GM18907 (cell line): Measurements from ENCODE around the gene HHATL.

Source experiments
- ATAC-seq: cut with Tn5 transposase; IDR thresholded peaks from one replicate; pipeline ENCODE4 v1.9.1; 2021; ENCODE audit warnings: mild to moderate bottlenecking, moderate library complexity; ENCODE audit not compliant: unreplicated experiment

Gene HHATL, protein sequence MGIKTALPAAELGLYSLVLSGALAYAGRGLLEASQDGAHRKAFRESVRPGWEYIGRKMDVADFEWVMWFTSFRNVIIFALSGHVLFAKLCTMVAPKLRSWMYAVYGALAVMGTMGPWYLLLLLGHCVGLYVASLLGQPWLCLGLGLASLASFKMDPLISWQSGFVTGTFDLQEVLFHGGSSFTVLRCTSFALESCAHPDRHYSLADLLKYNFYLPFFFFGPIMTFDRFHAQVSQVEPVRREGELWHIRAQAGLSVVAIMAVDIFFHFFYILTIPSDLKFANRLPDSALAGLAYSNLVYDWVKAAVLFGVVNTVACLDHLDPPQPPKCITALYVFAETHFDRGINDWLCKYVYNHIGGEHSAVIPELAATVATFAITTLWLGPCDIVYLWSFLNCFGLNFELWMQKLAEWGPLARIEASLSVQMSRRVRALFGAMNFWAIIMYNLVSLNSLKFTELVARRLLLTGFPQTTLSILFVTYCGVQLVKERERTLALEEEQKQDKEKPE

DNA sequence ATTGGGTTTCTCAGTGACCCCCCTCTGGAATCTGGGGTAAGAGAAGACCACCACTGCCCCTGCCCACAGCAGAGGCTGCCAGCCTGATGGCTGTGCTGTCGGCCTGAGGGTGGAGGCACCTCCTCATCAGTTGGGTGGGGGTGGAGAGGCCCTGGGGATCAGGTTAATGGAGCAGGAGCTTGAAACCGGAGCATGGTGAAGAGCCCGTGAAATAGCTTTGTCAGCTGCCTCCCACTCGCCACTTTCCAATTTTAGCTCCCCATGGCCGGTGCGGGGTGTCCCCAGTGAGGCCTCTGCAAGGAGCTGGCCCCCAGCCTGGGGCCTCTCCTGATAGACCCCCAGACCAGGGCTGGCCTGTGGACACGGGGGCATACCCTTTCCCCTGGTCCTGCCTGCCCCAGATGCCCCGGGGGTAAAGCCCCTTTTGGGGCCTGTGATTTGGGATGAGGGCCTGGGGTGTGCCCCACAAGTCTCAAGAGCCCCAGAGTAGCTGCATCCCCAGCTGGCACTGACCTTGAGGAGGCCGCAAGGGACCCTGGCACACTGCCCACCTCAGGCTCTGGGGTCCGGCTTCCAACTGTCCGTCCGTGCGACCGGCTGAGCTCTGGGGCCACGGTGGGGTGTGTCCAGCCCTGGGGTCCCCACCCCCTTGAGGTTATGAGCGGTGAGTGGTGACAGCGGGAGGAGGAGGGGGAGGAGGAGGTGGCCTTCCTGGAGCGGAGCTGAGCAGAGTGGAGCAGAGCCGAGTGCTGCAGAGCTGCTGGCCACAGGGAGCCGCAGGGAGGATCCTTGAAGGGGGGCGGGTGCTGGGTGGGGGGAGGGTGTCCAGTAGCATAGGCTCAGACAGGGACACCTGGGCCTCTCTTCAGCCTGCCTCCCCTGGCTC, at the start of gene HHATL:
TSS of gene HHATL (minus strand) at position 733 of the 886 bp plus-strand sequence. CDS start 1,972 bp downstream, outside the sequence.
- ATAC-seq: no peak

DNA sequence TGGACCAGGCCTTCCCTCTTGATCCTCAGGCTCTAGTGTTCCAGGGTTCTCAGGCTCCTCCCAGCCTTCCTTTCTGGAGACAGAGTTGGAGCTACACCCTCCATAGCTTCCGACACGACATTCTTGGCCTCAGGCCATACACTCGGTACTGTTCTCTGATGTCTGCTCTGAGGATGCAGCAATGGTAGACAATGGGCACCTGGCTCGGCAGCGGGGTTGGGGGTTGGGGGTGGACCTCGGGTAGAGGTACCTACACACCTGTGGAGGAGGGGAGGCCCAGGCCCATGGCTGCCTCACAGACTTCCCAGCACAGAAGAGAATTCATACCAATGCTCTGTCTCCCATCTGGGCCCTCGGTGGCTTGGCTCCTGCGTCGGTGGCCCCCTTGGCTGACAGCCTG, 49.0 kb upstream of the HHATL start:
- ATAC-seq: no peak

DNA sequence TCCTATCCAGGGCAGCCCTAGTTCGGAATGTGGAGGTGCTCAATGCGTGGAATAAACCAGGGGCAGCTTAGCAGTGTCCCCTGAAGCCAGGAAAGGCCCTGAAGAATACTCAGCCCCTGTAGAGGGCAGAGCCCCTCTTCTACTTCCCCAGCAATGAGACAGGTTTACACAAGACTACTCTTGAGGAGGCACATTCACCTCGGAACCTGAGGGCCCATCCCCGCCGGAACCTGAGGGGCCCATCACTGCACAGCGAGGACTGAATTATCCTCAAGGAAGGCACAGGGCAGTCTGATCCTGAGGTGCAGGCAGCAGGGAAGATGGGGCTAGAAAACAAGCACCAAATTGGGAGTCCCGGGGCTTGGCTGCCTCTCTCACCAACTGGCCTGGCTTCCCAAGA, 48.2 kb upstream of the HHATL start:
- ATAC-seq: no peak

DNA sequence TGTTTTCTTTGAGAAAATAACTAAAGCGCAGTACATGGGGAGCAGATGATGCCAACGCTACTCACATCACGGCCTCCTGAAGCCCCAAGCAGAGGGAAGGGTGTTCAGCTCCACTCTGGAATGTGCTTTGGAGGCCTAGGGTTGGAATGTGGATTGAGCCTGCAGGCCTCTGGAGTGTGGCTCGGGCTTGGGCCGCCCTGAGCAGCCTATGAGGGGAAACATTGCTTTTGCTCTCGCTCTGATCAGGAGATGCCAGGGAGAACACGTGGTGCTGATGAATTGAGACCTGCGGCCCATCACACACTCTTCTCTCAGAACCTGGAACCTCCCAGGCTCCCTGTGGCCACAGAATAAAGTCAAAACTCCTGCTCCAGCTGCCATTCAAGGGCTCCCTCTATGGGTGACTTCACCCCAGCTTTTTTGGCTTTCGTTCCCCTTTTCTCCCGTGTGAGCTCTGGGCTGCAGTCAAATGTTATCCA, 47.2 kb upstream of the HHATL start:
- ATAC-seq: no peak

DNA sequence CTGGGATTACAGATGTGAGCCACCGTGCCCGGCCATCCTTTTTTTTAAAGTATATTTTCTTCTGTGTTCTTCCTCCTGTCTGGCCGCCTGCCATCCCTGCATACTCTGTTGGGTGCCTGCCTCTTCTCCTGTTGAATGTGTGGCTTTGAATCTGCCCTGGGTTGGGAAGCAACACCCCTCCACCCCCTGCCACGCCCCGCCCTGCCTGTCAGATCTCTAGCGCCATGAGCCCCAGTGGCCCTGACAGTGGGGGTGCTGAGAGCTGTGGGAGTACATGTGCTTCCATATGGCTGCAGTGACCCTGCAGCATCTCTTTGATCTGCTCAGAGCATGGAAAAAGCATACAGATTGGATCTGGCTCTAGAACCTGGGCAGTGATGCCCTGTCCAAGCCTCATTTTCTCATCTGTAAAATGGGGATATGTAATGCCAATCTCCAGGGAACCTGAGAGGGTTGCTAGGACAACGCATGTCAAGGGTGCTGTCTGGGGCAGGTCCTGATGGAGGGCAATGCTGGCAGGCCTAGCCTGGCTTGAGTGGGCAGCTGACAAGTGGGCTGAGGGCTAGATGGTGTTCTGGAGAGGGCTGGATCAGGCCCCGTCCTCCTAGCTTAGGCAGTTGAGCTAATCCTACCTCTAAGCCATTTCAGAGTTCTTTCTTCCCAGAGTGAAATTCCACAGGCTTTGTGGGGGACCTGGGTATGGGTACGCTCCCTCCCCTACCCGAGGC, 46.6 kb upstream of the HHATL start:
- no peak for ATAC-seq

DNA sequence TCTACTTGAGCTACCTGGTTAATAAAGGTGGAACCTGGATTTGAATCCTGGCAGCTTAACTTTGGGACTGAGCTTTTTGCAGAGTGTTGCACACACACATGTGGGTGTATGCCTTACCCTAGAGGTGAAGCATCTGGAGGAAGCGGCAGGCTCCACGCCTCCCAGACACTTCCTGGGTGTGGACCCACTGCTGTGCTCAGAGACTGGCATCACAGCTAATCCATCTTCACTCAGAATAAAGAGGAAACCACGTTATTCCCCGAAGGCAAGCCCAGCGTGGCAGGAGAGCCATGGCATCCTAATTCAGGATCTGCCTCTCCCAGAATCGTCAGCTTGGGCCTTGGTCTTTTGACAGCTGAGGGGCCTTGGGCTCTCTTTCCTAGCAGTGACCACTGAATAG, 45.0 kb upstream of the HHATL start:
- ATAC-seq: no peak

DNA sequence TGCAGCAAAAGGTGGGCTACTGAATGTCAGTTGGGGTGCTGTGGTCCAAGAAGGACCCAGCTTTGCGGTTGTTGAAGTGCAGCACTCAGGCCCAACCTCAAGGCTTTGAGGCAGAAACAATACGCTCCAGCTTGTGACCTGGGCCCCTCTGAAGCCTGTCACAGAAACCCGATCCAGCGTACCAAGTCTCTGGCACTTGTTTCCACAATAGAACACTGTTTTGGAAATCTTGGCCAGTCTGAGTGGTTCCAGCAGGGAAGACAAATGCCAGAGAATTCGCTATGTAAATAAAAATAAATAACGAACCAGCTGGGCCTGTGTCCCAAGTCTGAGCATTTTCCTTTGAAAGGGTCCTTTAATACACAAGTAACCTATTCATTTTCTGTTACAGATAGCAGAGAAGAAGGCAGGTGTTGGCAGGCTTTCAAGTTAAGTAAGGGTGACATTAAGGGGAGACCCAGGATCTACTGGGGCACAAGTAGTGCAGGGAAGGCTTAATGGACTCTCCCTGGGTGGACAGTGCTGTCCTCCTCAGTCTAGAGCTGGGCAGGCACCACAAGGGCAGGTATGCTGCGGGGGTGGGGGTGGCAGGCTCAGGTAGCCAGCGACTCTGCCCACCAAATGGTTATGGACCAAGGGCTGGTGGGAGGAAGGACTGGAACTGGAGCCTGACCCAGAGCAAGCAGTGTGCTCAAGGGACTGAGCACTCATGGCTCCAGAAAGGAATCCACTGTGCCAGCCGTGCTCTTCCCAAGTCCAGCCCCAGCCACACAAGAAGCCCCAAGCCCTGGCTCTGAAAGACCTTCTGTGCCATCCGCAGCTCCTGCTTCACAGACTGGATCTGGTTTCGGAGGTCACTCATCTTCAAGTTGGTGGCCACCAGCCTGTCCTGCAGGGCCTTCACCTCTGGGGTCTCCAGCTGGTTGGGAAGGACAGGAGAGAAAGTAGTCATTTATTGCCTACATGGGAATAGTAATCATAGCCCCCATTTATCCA, 44.2 kb upstream of the HHATL start:
- ATAC-seq: no peak

DNA sequence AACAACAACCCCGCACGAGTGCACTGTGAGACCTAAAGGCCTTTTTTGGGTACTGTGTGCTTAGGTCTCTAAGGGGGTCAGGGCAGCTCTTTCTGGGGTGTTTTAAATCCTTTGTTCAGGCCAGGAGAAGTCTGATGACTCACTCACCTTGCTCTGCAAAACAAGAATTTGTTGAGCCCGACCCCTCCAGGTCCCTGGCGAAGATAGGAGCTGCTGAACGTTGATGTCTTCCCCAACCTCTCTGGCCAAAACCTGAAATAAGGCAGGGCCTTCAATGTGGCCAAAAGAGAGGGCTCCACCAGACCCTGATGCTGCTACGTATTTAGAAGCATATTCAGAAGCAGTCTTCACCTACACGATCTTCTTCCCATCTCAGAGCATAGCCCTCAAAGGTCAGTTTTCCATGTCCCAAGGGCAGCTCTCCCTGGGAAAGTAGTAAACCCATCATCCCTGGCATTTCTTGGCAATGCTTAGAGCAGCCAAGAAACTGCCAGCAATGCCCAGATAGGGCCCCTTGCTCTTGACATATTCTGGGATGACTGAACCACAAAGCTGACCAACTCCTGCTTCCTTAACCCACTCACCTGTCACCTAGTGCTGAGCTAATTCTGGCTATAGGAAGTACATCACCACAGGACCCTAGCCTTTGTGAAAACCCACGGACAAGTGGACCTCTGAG, 43.3 kb upstream of the HHATL start:
- ATAC-seq: no peak

DNA sequence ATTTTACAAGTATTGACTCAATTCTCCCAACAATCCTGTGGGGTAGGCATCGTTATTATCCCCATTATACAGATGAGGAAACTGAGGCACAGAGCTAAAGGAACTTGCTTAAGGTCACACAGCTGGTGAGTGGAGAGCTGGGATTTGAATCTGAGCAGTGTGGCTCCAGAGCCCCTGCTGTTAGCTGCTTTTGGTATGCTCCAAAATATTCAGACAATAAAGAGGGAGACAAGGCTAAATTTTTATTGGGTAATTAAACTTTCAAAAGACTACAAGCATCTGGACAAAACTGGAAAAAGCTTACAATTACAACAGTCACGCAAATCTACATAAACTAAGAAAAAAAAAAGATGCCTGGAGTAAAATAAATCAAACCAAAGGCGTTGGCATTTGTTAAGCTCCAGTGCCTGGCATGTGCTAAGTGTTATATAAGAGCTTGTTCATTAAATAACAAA, 42.7 kb upstream of the HHATL start:
- no peak for ATAC-seq

DNA sequence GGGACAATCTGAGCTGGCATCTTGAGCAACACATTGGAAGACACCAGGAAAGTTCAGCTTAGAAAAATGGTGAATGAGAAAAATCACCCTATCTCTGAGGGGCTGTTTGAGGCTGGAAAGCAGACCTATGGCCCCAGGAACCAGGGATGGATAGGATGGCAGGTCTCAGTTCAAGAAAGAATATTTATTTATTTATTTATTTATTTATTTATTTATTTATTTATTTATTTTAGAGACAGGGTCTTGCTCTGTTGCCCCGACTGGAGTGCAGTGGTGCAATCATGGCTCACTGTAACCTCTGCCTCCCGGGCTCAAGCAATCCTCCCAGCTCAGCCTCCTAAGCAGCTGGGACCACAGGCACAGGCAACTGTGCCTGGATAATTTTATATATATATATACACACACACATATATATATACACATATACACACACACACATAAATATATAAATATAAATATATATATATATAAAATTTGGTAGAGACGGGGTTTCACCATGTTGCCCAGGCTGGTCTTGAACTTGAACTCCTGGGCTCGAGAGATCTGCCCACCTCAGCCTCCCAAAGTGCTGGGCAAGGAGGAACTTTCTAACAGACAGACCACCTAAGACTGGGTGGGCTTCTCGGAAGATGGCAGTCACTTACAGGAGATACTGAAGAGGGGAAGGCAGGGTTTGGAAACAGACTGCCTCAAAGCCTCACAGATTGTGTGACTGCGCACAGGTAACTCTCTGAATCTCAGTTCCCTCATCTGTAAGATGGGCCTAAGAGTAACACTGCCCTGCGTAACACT, 40.8 kb upstream of the HHATL start:
- no peak for ATAC-seq

DNA sequence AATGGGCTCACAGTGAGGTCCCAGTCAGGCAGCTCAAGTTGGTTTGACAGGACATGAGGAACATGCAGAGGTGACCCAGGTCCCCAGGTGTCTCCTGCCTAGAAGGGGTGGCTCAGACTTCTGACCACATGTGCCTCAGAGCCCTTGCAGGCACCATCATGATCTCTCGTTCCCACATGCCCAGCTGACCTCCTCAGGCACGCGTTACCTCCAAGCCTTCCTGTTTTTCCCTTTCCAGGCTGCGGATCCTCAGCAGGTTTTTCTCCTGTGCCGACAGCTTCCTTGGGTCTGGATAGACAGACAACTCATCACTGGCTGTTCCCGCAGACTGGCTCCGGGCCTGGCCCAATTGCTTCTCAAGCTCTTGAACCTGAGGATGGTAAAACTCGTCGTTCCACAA, 40.1 kb upstream of the HHATL start:
- no peak for ATAC-seq

DNA sequence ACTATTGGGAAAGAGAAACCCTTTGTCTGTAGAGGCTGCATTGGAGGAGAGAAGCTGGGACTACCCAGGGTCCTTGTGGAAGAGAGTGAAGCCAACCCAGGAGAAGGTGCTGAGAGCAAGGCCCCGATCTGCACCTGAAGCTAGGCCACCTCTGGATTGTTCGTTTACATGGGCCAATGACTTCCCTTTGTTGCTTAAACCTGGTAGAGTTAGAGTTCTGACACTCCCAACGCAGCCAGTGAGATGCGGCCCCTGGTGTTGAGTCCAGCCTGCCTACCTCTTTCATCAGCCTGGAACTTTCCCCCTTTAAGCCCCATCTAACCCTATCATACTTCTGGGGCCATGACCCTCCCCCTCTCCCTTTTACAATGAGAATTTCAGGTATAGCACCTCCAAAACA, 39.7 kb upstream of the HHATL start:
- no peak for ATAC-seq

DNA sequence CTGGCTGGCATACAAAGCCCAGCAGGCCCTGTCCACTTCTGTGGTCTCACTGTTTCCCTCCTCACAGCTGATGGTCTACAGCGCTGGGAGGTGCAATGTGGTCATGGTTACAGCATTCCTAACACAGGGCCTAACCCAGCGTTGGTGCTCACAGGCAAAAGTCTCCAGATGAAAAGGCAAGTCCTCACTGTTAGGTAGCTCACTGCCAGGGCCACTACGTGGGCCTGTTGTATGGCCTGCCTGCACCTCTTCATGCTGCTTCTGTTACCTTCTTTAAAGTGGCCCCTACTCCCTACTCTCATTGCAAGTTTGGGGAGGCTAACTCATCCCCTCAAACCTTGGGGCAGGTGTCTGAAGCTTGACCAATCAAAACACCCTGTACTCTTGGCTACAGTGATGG, 39.2 kb upstream of the HHATL start:
- ATAC-seq: no peak

DNA sequence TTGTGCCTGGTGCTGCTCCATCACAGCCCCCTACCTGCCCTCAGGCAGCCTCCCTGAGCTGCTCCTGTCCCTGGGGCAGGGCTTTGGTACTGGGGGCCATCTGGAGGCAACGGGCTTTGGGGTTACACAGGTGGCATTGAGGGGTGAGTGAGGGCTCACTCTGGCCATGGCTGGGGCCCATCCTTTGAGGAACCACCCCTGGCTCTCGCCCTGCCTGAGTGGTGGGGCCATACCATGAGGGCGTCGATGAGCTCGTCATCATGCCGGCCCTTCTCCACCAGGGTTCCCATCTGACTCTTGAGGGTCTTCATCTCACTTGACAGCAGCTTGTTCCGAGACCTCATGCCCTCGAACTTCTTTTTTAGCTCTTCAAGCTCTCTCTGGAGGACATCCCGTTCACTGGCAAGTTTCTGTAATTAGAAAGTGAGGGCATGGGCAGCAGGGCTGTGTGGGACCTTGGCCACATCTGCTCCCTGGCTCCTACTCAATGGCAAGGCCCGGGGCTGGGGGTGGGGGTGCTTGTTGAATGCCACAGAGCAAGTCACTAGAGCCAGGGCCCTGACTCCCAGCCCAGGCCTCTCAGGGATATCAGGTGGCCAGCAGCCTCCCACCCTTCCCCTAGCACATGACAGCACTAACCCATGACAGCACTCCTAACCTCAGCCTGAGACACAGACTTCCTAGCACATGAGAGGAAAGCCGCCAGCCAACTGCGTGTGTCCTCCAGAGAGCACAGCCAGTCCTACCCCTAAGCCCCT, 37.0 kb upstream of the HHATL start:
- ATAC-seq: no peak

DNA sequence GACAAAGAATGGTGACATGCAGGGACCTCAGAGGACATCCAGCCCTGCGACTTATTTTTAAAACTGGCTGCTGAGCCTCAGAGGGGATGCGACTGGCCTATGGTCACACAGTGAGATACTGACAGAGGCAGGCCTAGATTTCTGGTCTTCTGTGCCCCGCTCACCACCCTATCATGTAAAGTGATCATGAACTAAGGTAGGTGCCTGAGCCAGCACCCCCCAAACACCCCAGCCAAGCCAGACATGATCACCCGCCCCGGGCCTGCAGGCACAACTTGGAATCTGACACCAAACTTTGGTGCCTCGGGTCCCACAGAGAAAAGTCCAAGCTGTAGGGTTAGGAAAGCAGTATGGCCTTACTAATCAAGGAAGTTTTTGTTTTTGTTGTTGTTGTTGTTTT, 33.9 kb upstream of the HHATL start:
- no peak for ATAC-seq

DNA sequence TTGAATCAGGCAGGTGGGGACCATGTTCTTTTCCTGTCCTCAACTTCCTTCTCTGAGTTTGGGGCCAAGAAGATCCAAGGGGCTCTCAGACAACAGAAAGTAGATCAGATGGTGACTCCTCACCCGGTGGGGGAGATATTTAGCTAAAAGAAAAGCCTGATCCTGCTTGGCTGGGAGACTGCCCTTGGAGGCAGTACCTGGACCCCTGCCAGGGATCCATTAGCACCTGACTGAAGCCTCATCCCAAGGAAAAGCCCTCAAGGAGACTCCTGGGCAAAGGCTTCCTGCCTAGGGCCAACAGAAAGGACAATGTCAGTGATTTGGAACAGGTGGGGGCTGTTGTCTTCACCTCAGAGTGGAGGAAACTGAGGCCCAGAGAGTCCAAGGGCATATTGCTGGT, 33.5 kb upstream of the HHATL start:
- no peak for ATAC-seq

DNA sequence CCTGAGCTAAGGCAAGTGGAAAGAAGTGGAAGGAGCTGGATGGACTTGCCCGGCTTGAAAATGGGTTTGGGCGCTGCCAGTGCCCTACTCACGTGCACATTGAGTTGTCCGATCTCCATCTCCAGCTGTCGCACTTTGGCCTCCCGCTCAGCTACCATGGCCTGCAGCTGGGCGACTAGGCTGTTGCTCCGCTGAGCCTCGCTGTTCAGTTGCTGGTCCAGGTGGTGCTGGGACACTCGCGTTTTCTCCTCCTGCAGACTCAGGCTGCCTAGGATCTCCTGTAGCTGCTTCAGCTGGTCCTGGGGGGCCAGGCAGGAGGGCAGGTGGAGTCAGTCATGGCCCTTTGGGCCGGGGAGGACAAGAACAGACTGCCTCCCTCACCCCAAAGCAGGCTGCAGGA, 33.0 kb upstream of the HHATL start:
- no peak for ATAC-seq

DNA sequence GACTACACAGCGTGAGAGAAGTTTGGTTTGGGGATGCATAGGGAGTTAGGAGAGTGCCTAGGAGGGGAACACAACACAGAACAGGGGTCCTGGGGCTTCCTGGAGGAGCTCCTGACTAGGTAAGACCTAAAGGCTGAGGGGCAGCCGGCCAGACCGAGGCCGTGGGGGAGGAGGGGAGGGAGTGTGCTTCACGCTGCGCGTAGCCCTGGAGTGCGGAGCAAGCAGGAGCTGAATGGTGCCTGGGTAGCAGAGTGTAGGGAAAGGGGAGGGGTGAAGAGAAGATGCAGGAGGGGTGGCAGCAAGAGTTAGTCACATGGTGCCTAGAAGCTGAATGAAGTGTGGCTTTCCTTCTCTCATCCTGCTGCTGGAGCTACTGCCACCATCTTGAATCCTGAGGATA, 32.4 kb upstream of the HHATL start:
- no peak for ATAC-seq
